Measurements from ENCODE around the gene SMAD9. TPM values are rescaled to one million over a fixed set of nuclear protein-coding genes. Genes with fewer than 3 reads are reported as not detected.

The SMAD9 gene
- total RNA-seq, 2 donors from 2014 or later, result 1.6 to 1.8 TPM

DNA sequence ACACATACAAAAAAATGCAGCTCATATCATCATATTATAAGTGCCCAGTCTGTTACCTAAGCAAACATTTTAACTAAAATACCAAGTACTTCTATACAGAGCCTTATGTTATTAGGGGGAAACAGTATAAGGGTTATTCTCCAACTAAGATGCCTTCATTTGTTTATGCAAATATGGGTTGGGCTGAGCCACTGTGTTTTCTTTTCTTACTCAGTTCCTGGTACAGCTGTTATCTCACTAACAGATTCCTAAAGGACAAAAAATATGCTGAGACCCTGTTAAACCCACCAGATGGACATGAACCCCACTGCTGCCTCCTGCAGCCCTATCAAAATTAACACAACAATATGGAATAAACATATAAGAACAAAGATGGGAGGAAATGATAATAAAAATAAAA is 34.5 kb upstream of the SMAD9 start:
- H3K4me1 ChIP-seq, result no peaks in the 10 kb centered on the region
- H3K27ac ChIP-seq, result no peak overlapping the region
- no peak overlapping the region for H3K4me3 ChIP-seq
- DNase-seq (no peak), ATAC-seq (no peak)
- intact Hi-C loops (cut with DNase I), result no loop called here
- H3K36me3 ChIP-seq (replicated peaks in 1 of 2; ENCODE audit: insufficient read depth in 1 of 2, low read depth in 2 of 2), result peaks cover 7 to 14% of the 10 kb centered on the region in 2 donors
- TF ChIP-seq POLR2A (IDR thresholded peaks at IDR 0.05), result no peak
- TF ChIP-seq, protein P1, sequence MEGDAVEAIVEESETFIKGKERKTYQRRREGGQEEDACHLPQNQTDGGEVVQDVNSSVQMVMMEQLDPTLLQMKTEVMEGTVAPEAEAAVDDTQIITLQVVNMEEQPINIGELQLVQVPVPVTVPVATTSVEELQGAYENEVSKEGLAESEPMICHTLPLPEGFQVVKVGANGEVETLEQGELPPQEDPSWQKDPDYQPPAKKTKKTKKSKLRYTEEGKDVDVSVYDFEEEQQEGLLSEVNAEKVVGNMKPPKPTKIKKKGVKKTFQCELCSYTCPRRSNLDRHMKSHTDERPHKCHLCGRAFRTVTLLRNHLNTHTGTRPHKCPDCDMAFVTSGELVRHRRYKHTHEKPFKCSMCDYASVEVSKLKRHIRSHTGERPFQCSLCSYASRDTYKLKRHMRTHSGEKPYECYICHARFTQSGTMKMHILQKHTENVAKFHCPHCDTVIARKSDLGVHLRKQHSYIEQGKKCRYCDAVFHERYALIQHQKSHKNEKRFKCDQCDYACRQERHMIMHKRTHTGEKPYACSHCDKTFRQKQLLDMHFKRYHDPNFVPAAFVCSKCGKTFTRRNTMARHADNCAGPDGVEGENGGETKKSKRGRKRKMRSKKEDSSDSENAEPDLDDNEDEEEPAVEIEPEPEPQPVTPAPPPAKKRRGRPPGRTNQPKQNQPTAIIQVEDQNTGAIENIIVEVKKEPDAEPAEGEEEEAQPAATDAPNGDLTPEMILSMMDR (IDR thresholded peaks at IDR 0.05), result no peak
- H3K27me3 ChIP-seq, result no peaks in the 10 kb centered on the region
- no peaks in the 10 kb centered on the region for H3K9me3 ChIP-seq

DNA sequence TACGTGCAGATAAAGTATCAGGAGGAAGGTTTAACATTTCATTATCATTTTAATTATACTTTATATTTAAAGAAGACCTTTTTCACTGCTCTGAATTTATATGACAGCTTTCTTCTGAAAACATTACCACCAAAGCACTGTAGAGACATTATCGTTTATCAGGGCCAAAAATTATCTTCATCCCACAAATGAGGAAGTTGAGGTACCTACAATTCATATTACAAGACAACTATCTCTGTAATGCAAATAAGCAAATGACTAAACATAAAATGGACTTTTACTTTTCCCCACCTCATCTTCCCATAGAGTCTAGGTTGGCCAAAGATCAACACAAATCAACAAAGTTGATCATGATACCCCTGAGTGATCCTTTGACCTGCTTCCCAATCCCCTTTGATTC is 30.9 kb upstream of the SMAD9 start:
- ATAC-seq (no peak), DNase-seq (no peak)
- intact Hi-C loops (cut with DNase I), result no loop called here
- no peaks in the 10 kb centered on the region for H3K27me3 ChIP-seq
- no peak for TF ChIP-seq POLR2A (IDR thresholded peaks at IDR 0.05)
- TF ChIP-seq, protein P1 (IDR thresholded peaks at IDR 0.05), result no peak
- no peaks in the 10 kb centered on the region for H3K9me3 ChIP-seq
- H3K27ac ChIP-seq, result no peak overlapping the region
- 78 to 88% methylated on average over 2 of the region's 2 CpGs for WGBS, 2 donors
- H3K4me1 ChIP-seq, result no peaks in the 10 kb centered on the region
- H3K4me3 ChIP-seq, result no peak overlapping the region
- peaks cover 7 to 19% of the 10 kb centered on the region in 2 donors for H3K36me3 ChIP-seq (replicated peaks in 1 of 2; ENCODE audit: insufficient read depth in 1 of 2, low read depth in 2 of 2)

- WGBS, 2 donors, result 85% methylated on average over 4 of the region's 4 CpGs
- intact Hi-C loops (cut with DNase I), result no loop called here
- no peaks in the 10 kb centered on the region for H3K9me3 ChIP-seq
- TF ChIP-seq, protein P1 (IDR thresholded peaks at IDR 0.05), result no peak
- no peak for TF ChIP-seq POLR2A (IDR thresholded peaks at IDR 0.05)
- H3K36me3 ChIP-seq (replicated peaks in 1 of 2; ENCODE audit: insufficient read depth in 1 of 2, low read depth in 2 of 2), result peaks cover 7 to 19% of the 10 kb centered on the region in 2 donors
- no peaks in the 10 kb centered on the region for H3K4me1 ChIP-seq
- H3K4me3 ChIP-seq, result no peak overlapping the region
- no peak for ATAC-seq
- H3K27ac ChIP-seq, result no peak overlapping the region
- no peaks in the 10 kb centered on the region for H3K27me3 ChIP-seq
- DNase-seq, result no peak
Measured at GRCh38 chr13:36950330-36950729, 30.3 kb upstream of the SMAD9 start.

DNA sequence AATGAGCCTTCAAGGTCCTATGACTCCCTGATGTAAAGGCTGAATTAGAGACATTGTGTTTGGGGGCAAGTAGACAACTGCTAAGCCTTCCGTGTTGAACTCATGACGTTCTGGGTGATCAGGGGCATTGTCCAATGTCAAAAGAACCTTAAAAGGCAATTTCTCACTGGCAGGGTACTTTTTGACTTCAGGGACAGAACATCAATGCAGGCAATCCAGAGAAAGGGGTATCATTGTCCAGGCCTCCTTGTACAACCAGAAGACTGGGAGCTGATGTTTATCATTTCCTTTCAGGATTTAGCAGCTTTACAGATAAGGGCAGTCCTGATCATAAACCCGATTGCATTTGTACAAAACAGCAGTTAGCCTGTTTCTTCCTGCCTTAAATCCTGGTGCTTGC is 25.0 kb upstream of the SMAD9 start:
- no peaks in the 10 kb centered on the region for H3K9me3 ChIP-seq
- H3K36me3 ChIP-seq (replicated peaks in 1 of 2; ENCODE audit: insufficient read depth in 1 of 2, low read depth in 2 of 2), result peaks cover 0 to 9% of the 10 kb centered on the region in 2 donors
- DNase-seq, result no peak
- no peaks in the 10 kb centered on the region for H3K4me1 ChIP-seq
- TF ChIP-seq POLR2A (IDR thresholded peaks at IDR 0.05), result no peak
- TF ChIP-seq, protein P1 (IDR thresholded peaks at IDR 0.05), result no peak
- no peak for ATAC-seq
- H3K4me3 ChIP-seq, result no peak overlapping the region
- intact Hi-C loops (cut with DNase I), result no loop called here
- 37 to 47% methylated on average over 3 of the region's 3 CpGs for WGBS, 2 donors
- H3K27me3 ChIP-seq, result no peaks in the 10 kb centered on the region
- no peak overlapping the region for H3K27ac ChIP-seq

GRCh38 chr13:36925603-36926002 is 5.6 kb upstream of the SMAD9 start:
- intact Hi-C loops (cut with DNase I), result no loop called here
- H3K27ac ChIP-seq, result no peak overlapping the region
- H3K9me3 ChIP-seq, result no peaks in the 10 kb centered on the region
- TF ChIP-seq, protein P1 (IDR thresholded peaks at IDR 0.05), result no peak
- no peak for TF ChIP-seq POLR2A (IDR thresholded peaks at IDR 0.05)
- no peak overlapping the region for H3K4me3 ChIP-seq
- no peaks in the 10 kb centered on the region for H3K36me3 ChIP-seq (replicated peaks in 1 of 2; ENCODE audit: insufficient read depth in 1 of 2, low read depth in 2 of 2)
- H3K4me1 ChIP-seq, result peaks cover under 1% of the 10 kb centered on the region
- no peak for ATAC-seq
- no peak for DNase-seq
- no peaks in the 10 kb centered on the region for H3K27me3 ChIP-seq
- WGBS, 2 donors, result 59 to 67% methylated on average over 7 of the region's 7 CpGs
